Measurements from ENCODE around the gene TMEM54.

Gene TMEM54

DNA sequence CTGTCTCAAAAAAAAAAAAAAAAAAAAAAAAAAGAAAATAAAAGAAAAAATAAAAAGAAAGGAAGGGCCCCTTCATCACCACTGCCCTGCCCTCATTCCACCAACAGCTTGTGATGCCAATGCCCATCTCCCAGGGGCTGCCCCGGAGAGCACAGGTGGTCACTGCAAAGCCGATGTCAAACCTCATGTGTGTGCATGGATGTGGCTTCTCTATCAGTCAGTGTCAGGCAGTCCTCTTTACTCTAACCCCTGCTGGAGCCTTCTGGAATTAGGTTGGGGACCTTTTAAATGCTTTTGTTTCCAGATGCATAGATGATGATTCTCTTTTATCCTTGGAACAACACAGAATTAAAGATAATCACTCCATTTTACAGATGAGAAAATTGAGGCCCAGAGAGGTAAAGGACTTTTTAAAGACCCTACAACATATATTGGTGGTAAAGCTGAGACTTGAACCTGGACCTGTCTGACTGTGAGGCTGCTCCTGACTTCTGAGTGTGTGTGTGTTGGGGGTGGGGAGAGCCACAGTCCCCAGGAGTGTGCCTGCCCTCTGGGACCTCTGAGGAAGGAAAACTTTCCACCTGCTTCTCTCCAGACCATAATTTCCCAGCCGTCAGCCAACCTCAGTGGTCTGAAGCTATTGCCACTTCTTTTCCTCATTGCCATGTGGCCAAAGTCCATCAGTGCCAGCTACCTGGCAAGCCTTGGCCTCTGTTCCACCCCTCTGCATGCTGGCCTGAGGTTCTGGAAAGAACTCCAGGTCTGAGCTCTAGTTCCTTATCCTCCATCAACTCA lies 3.0 kb upstream of the TMEM54 start:
- Mint-ChIP-seq H3K4me3 (no peak overlapping the region), H3K4me1 (peaks cover 9% of the 10 kb centered on the region), H3K9me3 (no peaks in the 10 kb centered on the region), H3K27ac (no peak overlapping the region), H3K27me3 (peaks cover 20% of the 10 kb centered on the region), H3K36me3 (no peaks in the 10 kb centered on the region)

DNA sequence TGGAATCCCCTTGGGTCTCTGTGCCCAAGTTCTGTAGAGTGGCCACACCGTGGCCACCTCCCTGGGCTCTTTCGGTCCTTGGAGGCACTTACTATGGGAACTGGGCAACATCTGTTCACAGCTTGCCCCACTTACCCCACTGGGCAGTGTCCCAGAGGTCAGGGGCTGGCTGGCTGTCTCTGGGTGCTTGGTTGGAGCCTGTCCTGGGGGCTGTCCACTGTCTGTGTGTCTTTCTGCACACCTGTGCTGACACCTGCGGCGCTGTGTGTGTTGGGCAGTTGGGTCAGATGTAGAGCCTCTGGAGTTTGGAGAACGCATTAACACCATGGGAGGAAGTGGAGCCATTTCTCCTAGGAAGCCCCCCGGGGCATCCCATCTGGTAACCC lies 1.3 kb upstream of the TMEM54 start:
- Mint-ChIP-seq H3K27ac (no peak overlapping the region), H3K4me1 (peaks cover 9% of the 10 kb centered on the region), H3K9me3 (no peaks in the 10 kb centered on the region), H3K27me3 (peaks cover 26% of the 10 kb centered on the region), H3K36me3 (no peaks in the 10 kb centered on the region), H3K4me3 (peak overlapping the region; percentile 76)

GRCh38 chr1:32901823-32902534 lies 790 bp upstream of the TMEM54 start:
- peaks cover 9% of the 10 kb centered on the region for H3K4me1 Mint-ChIP-seq

GRCh38 chr1:32900371-32900955 lies 726 bp downstream of the TMEM54 start:
- Mint-ChIP-seq H3K4me1 (peaks cover 9% of the 10 kb centered on the region), H3K36me3 (no peaks in the 10 kb centered on the region), H3K9me3 (no peaks in the 10 kb centered on the region), H3K4me3 (peak overlapping the region; percentile 77), H3K27me3 (peaks cover 32% of the 10 kb centered on the region), H3K27ac (no peak overlapping the region)

More at GRCh38 chr1:32901823-32902534, 790 bp upstream of the TMEM54 start:
- Mint-ChIP-seq H3K9me3 (no peaks in the 10 kb centered on the region), H3K27ac (no peak overlapping the region), H3K36me3 (no peaks in the 10 kb centered on the region), H3K4me3 (peak overlapping the region; percentile 81), H3K27me3 (peaks cover 29% of the 10 kb centered on the region)

GRCh38 chr1:32899586-32900296 lies 1.4 kb downstream of the TMEM54 start:
- H3K27ac Mint-ChIP-seq: no peak overlapping the region

GRCh38 chr1:32898958-32899357 lies 2.2 kb downstream of the TMEM54 start:
- H3K4me3 Mint-ChIP-seq: no peak overlapping the region

More at GRCh38 chr1:32899586-32900296, 1.4 kb downstream of the TMEM54 start:
- no peak overlapping the region for H3K4me3 Mint-ChIP-seq
- H3K9me3 Mint-ChIP-seq: no peaks in the 10 kb centered on the region
- peaks cover 9% of the 10 kb centered on the region for H3K4me1 Mint-ChIP-seq
- no peaks in the 10 kb centered on the region for H3K36me3 Mint-ChIP-seq
- peaks cover 32% of the 10 kb centered on the region for H3K27me3 Mint-ChIP-seq

DNA sequence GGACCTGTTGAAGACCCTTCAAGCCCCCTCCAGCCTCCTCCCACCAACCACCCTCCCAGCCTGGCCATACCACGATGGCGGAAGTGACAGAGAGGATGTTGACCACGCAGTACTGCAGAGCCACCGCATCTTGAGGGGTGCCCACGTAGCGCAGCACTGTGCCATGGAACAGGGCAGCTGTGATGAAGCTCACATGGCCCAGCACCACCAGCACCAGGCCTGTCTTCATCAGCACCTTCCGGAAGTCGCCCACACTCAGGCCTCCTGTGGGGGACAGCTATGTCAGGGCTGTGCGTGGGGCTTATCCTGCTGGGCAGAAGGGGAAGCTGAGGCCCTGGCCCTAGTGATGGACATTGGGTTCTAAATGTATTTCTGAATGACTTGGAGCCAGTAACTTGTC lies 3.1 kb downstream of the TMEM54 start:
- H3K36me3 Mint-ChIP-seq: no peaks in the 10 kb centered on the region
- H3K27me3 Mint-ChIP-seq: peaks cover 31% of the 10 kb centered on the region
- no peaks in the 10 kb centered on the region for H3K9me3 Mint-ChIP-seq
- no peak overlapping the region for H3K27ac Mint-ChIP-seq
- H3K4me1 Mint-ChIP-seq: peaks cover 9% of the 10 kb centered on the region
- H3K4me3 Mint-ChIP-seq: no peak overlapping the region

More at GRCh38 chr1:32898958-32899357, 2.2 kb downstream of the TMEM54 start:
- Mint-ChIP-seq H3K36me3 (no peaks in the 10 kb centered on the region), H3K4me1 (peaks cover 9% of the 10 kb centered on the region), H3K9me3 (no peaks in the 10 kb centered on the region), H3K27me3 (peaks cover 32% of the 10 kb centered on the region), H3K27ac (no peak overlapping the region)

DNA sequence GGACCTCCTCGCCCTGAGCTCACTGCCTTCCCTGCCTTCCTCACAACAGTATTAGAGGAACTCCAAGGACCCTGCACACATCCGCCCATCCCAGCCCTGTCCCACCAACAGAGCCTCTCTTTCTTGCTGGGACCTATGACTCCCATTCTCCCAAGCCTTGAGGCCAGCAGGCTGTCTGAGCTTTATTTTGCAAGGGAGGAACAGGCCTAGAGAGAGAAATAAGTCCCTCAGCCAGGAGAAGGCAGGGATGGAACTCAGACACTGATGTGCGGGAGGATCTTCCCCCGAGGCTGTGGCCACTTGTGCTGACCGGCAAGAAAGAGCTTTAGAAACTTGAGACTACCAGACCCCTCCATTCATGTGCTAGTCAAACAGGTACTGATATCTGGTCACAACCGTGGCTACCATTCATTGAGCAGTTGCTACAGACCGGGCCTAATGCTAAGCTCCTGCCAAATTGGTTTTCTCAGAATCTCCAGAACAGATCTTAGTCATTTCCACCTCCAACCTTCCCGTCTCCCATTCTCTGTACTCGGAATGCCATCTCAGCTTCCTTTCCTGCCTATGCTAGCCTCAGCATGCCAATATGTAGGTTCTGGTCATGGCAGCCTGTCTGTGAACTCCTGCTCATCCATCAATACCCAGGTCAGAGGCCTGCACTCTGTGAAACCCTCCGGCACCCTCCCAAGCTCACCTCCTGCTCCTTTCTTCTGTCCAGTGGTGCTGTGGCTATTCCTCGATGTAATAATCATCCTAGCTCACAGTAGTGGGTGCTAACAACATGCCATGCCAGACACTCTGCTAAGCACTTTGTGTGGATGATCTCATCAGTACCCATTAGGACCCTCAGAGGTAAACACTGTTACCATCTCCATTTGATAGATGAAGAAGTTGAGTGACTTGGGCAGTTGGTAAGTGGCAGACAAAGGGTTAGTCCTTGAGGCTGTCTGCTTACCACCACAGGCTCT lies 3.8 kb downstream of the TMEM54 start:
- peaks cover 31% of the 10 kb centered on the region for H3K27me3 Mint-ChIP-seq
- H3K4me3 Mint-ChIP-seq: no peak overlapping the region
- no peaks in the 10 kb centered on the region for H3K36me3 Mint-ChIP-seq
- peaks cover 13% of the 10 kb centered on the region for H3K4me1 Mint-ChIP-seq
- no peak overlapping the region for H3K27ac Mint-ChIP-seq
- H3K9me3 Mint-ChIP-seq: no peaks in the 10 kb centered on the region

GRCh38 chr1:32896451-32896850 lies 4.7 kb downstream of the TMEM54 start:
- Mint-ChIP-seq H3K4me3 (no peak overlapping the region), H3K27ac (no peak overlapping the region), H3K4me1 (peaks cover 14% of the 10 kb centered on the region), H3K27me3 (peaks cover 34% of the 10 kb centered on the region), H3K9me3 (no peaks in the 10 kb centered on the region), H3K36me3 (no peaks in the 10 kb centered on the region)

GRCh38 chr1:32895325-32896215 lies 5.6 kb downstream of the TMEM54 start:
- no peaks in the 10 kb centered on the region for H3K9me3 Mint-ChIP-seq
- peaks cover 38% of the 10 kb centered on the region for H3K27me3 Mint-ChIP-seq
- no peak overlapping the region for H3K4me3 Mint-ChIP-seq
- no peaks in the 10 kb centered on the region for H3K36me3 Mint-ChIP-seq
- H3K4me1 Mint-ChIP-seq: peaks cover 11% of the 10 kb centered on the region
- peak overlapping the region; percentile 76 for H3K27ac Mint-ChIP-seq

DNA sequence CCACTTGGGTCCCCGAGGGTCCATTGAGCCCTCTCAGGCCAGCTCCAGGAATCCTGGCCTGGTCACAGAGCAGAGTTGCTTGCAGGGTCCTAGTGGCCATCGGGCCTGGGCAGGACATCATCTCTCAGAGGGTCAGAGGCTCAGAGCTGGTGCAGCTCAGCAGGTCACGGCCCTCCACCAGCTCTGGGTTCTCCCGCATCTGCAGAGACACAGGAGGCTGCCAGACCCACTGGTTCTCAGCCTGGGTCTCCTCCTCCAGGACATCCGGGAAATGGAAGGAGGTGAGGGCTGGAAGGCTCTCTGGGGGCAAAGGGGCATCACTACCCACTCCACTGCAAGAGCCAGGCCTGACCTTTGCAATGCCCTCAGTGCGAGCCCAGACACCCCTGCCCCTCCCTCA lies 6.5 kb downstream of the TMEM54 start:
- no peaks in the 10 kb centered on the region for H3K9me3 Mint-ChIP-seq
- H3K36me3 Mint-ChIP-seq: no peaks in the 10 kb centered on the region
- H3K4me1 Mint-ChIP-seq: peaks cover 9% of the 10 kb centered on the region
- no peak overlapping the region for H3K4me3 Mint-ChIP-seq
- no peak overlapping the region for H3K27ac Mint-ChIP-seq
- peaks cover 42% of the 10 kb centered on the region for H3K27me3 Mint-ChIP-seq

DNA sequence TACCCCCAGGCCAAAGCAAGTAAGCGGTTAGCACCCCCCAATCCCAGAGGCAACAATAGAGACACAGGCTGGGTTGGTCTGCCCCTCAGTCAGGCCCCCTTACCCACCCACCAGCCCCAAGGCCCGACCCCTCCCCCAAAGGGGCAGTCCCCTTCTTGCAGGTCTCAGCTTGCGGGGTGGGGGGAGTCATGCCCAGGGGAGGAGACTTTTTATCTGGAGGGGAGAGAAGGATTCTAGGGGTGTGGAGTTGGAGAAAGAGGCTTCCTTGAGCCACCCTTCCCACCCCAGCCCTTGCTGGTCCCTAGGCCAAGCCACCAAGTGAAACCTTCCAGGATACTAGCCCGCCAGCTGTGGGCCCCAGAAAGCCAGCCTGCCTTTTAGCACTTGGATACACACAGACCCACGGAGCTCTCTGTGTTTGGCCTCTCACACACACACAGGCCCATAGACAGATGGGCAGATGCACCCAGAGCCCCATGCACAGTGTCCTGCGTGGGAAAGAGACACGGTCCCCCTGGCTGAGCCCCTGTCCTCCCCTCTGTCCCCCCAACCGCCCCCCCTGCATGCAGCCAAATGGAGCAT lies 7.1 kb downstream of the TMEM54 start:
- Mint-ChIP-seq H3K4me3 (peak overlapping the region; percentile 51), H3K4me1 (peaks cover 9% of the 10 kb centered on the region), H3K27me3 (peaks cover 43% of the 10 kb centered on the region), H3K36me3 (no peaks in the 10 kb centered on the region), H3K9me3 (no peaks in the 10 kb centered on the region), H3K27ac (no peak overlapping the region)

- H3K4me1 Mint-ChIP-seq: peaks cover 9% of the 10 kb centered on the region
- no peaks in the 10 kb centered on the region for H3K36me3 Mint-ChIP-seq
- H3K4me3 Mint-ChIP-seq: peak overlapping the region; percentile 51
- H3K27me3 Mint-ChIP-seq: peaks cover 40% of the 10 kb centered on the region
- no peak overlapping the region for H3K27ac Mint-ChIP-seq
- H3K9me3 Mint-ChIP-seq: no peaks in the 10 kb centered on the region
Observed at GRCh38 chr1:32893198-32894018, 7.8 kb downstream of the TMEM54 start.

Data from activated naive CD4-positive, alpha-beta T cell treated with anti-CD3 and anti-CD28 coated beads, Interleukin-2, amount 50 U/mL, for 24 hours (primary cell).